ENCODE measurements around the gene PNKP.
A peak's percentile ranks its signal among the peaks of the same experiment; 100 is the strongest.
"Not testable (repeated sequence)": the region's sequence is repeated elsewhere in the genome, so short reads cannot be mapped to it uniquely, and the experiment has no call there.

PNKP gene

GRCh38 chr19:49830766-49831165 lies 36.6 kb downstream of the PNKP start:
- no peak for TF ChIP-seq CTCF (IDR thresholded peaks at IDR 0.05; ENCODE audit: low read depth, low read length)
- no peak for DNase-seq (ENCODE audit: low read depth in 2 of 2)
- no peak overlapping the region for H3K4me3 ChIP-seq (replicated peaks in 1 of 2; ENCODE audit: low read depth in 2 of 2, low read length in 2 of 2)

GRCh38 chr19:49829721-49830120 lies 37.7 kb downstream of the PNKP start:
- TF ChIP-seq CTCF (IDR thresholded peaks at IDR 0.05; ENCODE audit: low read depth, low read length) = no peak
- DNase-seq (ENCODE audit: low read depth in 2 of 2) = no peak

GRCh38 chr19:49829200-49829599 lies 38.2 kb downstream of the PNKP start:
- H3K4me3 ChIP-seq (replicated peaks in 1 of 2; ENCODE audit: low read depth in 2 of 2, low read length in 2 of 2) = no peak overlapping the region
- no peak for TF ChIP-seq CTCF (IDR thresholded peaks at IDR 0.05; ENCODE audit: low read depth, low read length)
- no peak for DNase-seq (ENCODE audit: low read depth in 2 of 2)

More at GRCh38 chr19:49829721-49830120, 37.7 kb downstream of the PNKP start:
- H3K4me3 ChIP-seq (replicated peaks in 1 of 2; ENCODE audit: low read depth in 2 of 2, low read length in 2 of 2) = no peak overlapping the region

- no peak for DNase-seq (ENCODE audit: low read depth in 2 of 2)
- TF ChIP-seq CTCF (IDR thresholded peaks at IDR 0.05; ENCODE audit: low read depth, low read length) = no peak
- no peak overlapping the region for H3K4me3 ChIP-seq (replicated peaks in 1 of 2; ENCODE audit: low read depth in 2 of 2, low read length in 2 of 2)
These were observed 40.3 kb downstream of the PNKP start for GRCh38 chr19:49827034-49827433.

GRCh38 chr19:49824662-49825061 lies 42.7 kb downstream of the PNKP start:
- no peak for TF ChIP-seq CTCF (IDR thresholded peaks at IDR 0.05; ENCODE audit: low read depth, low read length)
- no peak for DNase-seq (ENCODE audit: low read depth in 2 of 2)
- H3K4me3 ChIP-seq (replicated peaks in 1 of 2; ENCODE audit: low read depth in 2 of 2, low read length in 2 of 2) = no peak overlapping the region

- no peak for TF ChIP-seq CTCF (IDR thresholded peaks at IDR 0.05; ENCODE audit: low read depth, low read length)
- H3K4me3 ChIP-seq (replicated peaks in 1 of 2; ENCODE audit: low read depth in 2 of 2, low read length in 2 of 2) = no peak overlapping the region
These were observed 43.9 kb downstream of the PNKP start for GRCh38 chr19:49823472-49823871.

GRCh38 chr19:49820125-49820524 lies 47.3 kb downstream of the PNKP start:
- TF ChIP-seq CTCF (IDR thresholded peaks at IDR 0.05; ENCODE audit: low read depth, low read length) = no peak
- H3K4me3 ChIP-seq (replicated peaks in 1 of 2; ENCODE audit: low read depth in 2 of 2, low read length in 2 of 2) = no peak overlapping the region
- DNase-seq (ENCODE audit: low read depth in 2 of 2) = peak in 1 of 2 donors; percentile 82

More at GRCh38 chr19:49823472-49823871, 43.9 kb downstream of the PNKP start:
- DNase-seq (ENCODE audit: low read depth in 2 of 2) = no peak

GRCh38 chr19:49819452-49820115 lies 47.8 kb downstream of the PNKP start:
- DNase-seq (ENCODE audit: low read depth in 2 of 2) = not testable (repeated sequence)
- H3K4me3 ChIP-seq (replicated peaks in 1 of 2; ENCODE audit: low read depth in 2 of 2, low read length in 2 of 2) = peak overlapping the region; percentile 76 to 95

Data from cardiac fibroblast (primary cell).